Measurements from ENCODE around the gene TEX9. TPM values are rescaled to one million over a fixed set of nuclear protein-coding genes. Genes with fewer than 3 reads are reported as not detected.
A peak's percentile ranks its signal among the peaks of the same experiment; 100 is the strongest.

TEX9 gene
- total RNA-seq, 1 experiment from 2014 or later: 8.4 TPM

DNA sequence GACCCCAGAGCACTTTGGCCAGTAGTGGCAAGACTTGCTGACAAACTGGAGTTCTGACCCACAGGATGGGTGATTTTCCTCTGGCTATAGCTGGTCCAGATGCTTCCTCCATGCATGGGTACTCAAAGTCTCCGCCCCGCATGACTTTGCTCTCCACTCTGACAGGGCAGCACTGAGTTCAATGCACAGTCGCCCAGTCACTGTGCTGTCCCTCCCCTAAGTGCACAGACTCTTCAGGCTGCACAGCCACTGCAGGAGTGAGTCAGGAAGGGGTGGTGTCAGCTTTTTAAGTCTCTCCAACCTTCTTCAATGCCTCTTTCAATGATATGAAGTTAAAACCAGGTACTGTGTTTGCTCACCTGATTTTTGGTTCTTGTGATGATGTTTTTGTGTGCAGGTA lies 17.8 kb downstream of the TEX9 start:
- TF ChIP-seq, protein P1, sequence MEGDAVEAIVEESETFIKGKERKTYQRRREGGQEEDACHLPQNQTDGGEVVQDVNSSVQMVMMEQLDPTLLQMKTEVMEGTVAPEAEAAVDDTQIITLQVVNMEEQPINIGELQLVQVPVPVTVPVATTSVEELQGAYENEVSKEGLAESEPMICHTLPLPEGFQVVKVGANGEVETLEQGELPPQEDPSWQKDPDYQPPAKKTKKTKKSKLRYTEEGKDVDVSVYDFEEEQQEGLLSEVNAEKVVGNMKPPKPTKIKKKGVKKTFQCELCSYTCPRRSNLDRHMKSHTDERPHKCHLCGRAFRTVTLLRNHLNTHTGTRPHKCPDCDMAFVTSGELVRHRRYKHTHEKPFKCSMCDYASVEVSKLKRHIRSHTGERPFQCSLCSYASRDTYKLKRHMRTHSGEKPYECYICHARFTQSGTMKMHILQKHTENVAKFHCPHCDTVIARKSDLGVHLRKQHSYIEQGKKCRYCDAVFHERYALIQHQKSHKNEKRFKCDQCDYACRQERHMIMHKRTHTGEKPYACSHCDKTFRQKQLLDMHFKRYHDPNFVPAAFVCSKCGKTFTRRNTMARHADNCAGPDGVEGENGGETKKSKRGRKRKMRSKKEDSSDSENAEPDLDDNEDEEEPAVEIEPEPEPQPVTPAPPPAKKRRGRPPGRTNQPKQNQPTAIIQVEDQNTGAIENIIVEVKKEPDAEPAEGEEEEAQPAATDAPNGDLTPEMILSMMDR (conservative IDR thresholded peaks at IDR 0.05): no peak
- Histone ChIP-seq H3K18ac (ENCODE audit: insufficient read length, low read depth, low read length) (no peak overlapping the region), H3T11ph (ENCODE audit: low read length) (no peak overlapping the region), H3K27me3 (ENCODE audit: insufficient read depth, low read length) (no peaks in the 10 kb centered on the region), H3K4me1 (ENCODE audit: insufficient read depth, low read length) (no peaks in the 10 kb centered on the region), H2BK120ac (ENCODE audit: low read depth, low read length, poor library complexity, severe bottlenecking) (no peak overlapping the region), H3K14ac (ENCODE audit: insufficient read depth, low read length) (no peak overlapping the region; the same call in 1 of the 2 replicates), H4K91ac (ENCODE audit: insufficient read length, low read depth, low read length) (no peak overlapping the region), H3K4me2 (ENCODE audit: insufficient read depth, insufficient read length, low read length) (no peak overlapping the region), H3K9me3 (ENCODE audit: control insufficient read depth, low read depth, low read length) (no peaks in the 10 kb centered on the region), H2BK5ac (ENCODE audit: insufficient read length, low read length) (no peak overlapping the region), H2BK12ac (ENCODE audit: insufficient read length, low read depth, low read length) (no peak overlapping the region), H2AK5ac (ENCODE audit: insufficient read length, low read length) (no peak overlapping the region), H3K4ac (ENCODE audit: low read depth, low read length) (no peak overlapping the region), H4K8ac (replicated peaks; ENCODE audit: insufficient read length, low read depth, low read length) (no peak overlapping the region), H2BK20ac (ENCODE audit: low read depth, low read length, poor library complexity, severe bottlenecking) (no peak overlapping the region), H2AFZ (ENCODE audit: low read length) (no peak overlapping the region), H3K9ac (ENCODE audit: extremely low read depth, insufficient read length, low read length) (no peak overlapping the region), H4K5ac (ENCODE audit: insufficient read length, low read depth, low read length) (no peak overlapping the region), H3K23me2 (ENCODE audit: insufficient read length, low read depth, low read length, poor library complexity, severe bottlenecking) (no peaks in the 10 kb centered on the region), H3K79me2 (ENCODE audit: insufficient read depth, low read length) (no peaks in the 10 kb centered on the region), H3K23ac (ENCODE audit: insufficient read length, low read depth, low read length) (no peak overlapping the region), H3K79me1 (ENCODE audit: insufficient read depth, low read depth, low read length, poor library complexity, severe bottlenecking) (peaks cover 3% of the 10 kb centered on the region), H3K56ac (ENCODE audit: insufficient read length, low read depth, low read length) (no peak overlapping the region), H2BK15ac (ENCODE audit: low read depth, low read length) (no peak overlapping the region), H4K20me1 (ENCODE audit: control insufficient read depth, insufficient read depth, insufficient read length) (no peaks in the 10 kb centered on the region), H3K27ac (ENCODE audit: insufficient read length, low read depth, low read length) (no peak overlapping the region)
- DNase-seq: no peak
- H3K27me3 Mint-ChIP-seq (ENCODE audit: low read depth): no peaks in the 10 kb centered on the region
- H3K9me3 Mint-ChIP-seq: peaks cover 4 to 7% of the 10 kb centered on the region in 2 experiments
- no peaks in the 10 kb centered on the region for H3K4me1 Mint-ChIP-seq
- peak overlapping the region in 1 of 3 experiments; percentile 21; a peak in 2 of 7 replicates for H3K27ac Mint-ChIP-seq
- H3K4me3 Mint-ChIP-seq: no peak overlapping the region
- H3K36me3 Mint-ChIP-seq (ENCODE audit: insufficient read depth in 1 of 3, low read depth in 3 of 3): peaks cover 9 to 28% (median 16%) of the 10 kb centered on the region in 3 experiments
- WGBS (ENCODE audit: extremely low coverage, insufficient read length, low lambda C conversion rate): no CpG with 5 or more reads among the region's 3 CpGs
